ENCODE data around the gene ANKRD35. TPM values are rescaled to one million over a fixed set of nuclear protein-coding genes. Genes with fewer than 3 reads are reported as not detected.
"Not testable (repeated sequence)": the region's sequence is repeated elsewhere in the genome, so short reads cannot be mapped to it uniquely, and the experiment has no call there.

The ANKRD35 gene, protein sequence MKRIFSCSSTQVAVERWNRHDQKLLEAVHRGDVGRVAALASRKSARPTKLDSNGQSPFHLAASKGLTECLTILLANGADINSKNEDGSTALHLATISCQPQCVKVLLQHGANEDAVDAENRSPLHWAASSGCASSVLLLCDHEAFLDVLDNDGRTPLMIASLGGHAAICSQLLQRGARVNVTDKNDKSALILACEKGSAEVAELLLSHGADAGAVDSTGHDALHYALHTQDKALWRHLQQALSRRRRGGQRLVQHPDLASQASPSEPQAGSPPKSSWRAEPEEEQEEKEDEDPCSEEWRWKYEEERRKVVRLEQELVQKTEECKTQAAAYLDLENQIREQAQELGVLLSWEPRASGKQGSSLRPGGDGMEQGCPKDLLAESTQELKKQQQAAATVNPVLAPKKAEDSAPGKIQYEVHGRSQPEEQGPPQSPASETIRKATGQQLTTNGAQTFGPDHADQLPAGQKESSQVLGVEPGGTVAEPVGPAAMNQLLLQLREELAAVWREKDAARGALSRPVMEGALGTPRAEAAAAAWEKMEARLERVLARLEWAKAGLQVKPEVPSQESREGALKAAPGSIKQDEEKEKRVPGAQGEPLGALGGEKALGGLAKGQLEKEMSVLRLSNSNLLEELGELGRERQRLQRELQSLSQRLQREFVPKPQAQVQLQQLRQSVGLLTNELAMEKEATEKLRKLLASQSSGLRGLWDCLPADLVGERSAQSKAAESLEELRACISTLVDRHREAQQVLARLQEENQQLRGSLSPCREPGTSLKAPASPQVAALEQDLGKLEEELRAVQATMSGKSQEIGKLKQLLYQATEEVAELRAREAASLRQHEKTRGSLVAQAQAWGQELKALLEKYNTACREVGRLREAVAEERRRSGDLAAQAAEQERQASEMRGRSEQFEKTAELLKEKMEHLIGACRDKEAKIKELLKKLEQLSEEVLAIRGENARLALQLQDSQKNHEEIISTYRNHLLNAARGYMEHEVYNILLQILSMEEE
- 0.05 and 0.08 TPM in 2 replicates for polyA plus RNA-seq (2012; rRNA removed)
- polyA plus RNA-seq (2012; cell fraction: cytosol; rRNA removed), result 0.05 and 0.07 TPM in 2 replicates
- polyA plus RNA-seq (2012; cell fraction: nucleus; rRNA removed), result 0.10 and 0.11 TPM in 2 replicates

DNA sequence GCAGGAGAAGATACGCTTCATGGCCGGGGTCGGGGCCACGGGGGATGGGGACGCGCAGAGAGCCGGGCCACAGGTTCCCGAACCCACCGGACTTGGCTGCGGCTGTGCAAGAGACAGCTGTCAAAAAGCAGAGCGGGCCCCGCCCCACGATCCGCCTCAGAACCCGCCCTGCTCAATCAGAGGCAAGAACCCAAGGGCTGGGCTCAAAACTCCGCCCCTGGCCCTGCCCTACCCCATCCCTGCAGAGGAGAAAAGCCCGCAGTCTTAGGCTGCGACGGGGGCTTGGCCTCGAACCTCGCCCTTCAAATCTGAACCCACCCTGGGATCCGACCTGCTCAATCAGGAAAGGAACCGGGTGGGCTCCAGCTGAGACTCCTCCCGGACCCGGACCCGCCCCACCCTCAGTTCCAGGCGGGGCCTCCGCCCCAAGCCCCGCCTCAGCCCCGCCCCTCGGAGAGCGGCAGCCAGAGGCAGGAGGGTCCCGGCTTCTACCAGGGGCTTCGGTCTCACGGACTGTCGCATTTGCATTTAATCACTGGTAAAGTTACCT is at the start of gene ANKRD35:
Gene ANKRD35 (minus strand): TSS at position 129 of the 550 bp plus-strand sequence. CDS start 108 bp downstream, at position 21.
- H3K9me2 ChIP-seq, result no peaks in the 10 kb centered on the region
- peaks cover 7% of the 10 kb centered on the region for H3F3A ChIP-seq (replicated peaks; ENCODE audit: insufficient read depth)
- no peak within 1 kb of the TSS for H3K27ac ChIP-seq (ENCODE audit: low read depth in 2 of 2, low read length in 1 of 2)
- WGBS (ENCODE audit: low lambda C conversion rate), result under 1% methylated on average over 10 of the region's 36 CpGs
- H4K20me1 ChIP-seq (ENCODE audit: insufficient read depth), result no peaks in the 10 kb centered on the region
- no peaks in the 10 kb centered on the region for H3K27me3 ChIP-seq (ENCODE audit: insufficient read depth)
- H3K9me3 ChIP-seq, result no peaks in the 10 kb centered on the region
- peak within 1 kb of the TSS; percentile 92 for H2AFZ ChIP-seq (ENCODE audit: low read depth)
- ChIA-PET CTCF (interaction anchor here (0.7 to 4.2 kb wide), 6 partner anchors 19 to 140 kb away, joined by 3 to 20 read pairs (median 6); partner anchors contain the start of genes ITGA10 and NUDT17), POLR2A (interaction anchor here (0.6 to 1.4 kb wide), 2 partner anchors 26 to 94 kb away, joined by 5 to 8 read pairs; partner anchors contain the start of gene PIAS3)
- H3K36me3 ChIP-seq (replicated peaks in 1 of 2; ENCODE audit: control insufficient read depth in 1 of 2, insufficient read depth in 2 of 2, low read length in 1 of 2), result no peaks in the 10 kb centered on the region
- TF ChIP-seq RAD21 (IDR thresholded peaks at IDR 0.05; ENCODE audit: low read length) (no peak), SIN3A (IDR thresholded peaks at IDR 0.05; ENCODE audit: borderline replicate concordance, low read depth, low read length) (0 out of 2 replicates have a peak, but pooled peaks have one; percentile 52), MXI1 (IDR thresholded peaks at IDR 0.05; ENCODE audit: low read depth, low read length) (peak; percentile 65; the same call in 1 of the 2 replicates), FOSL2 (IDR thresholded peaks at IDR 0.05; ENCODE audit: borderline replicate concordance, low read depth) (no peak), NRF1 (IDR thresholded peaks at IDR 0.05; ENCODE audit: low read depth, low read length) (0 out of 2 replicates have a peak, but pooled peaks have one; percentile 15)
- TF ChIP-seq, protein P1, sequence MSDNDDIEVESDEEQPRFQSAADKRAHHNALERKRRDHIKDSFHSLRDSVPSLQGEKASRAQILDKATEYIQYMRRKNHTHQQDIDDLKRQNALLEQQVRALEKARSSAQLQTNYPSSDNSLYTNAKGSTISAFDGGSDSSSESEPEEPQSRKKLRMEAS (IDR thresholded peaks at IDR 0.05; ENCODE audit: low read depth), result no peak
- TF ChIP-seq, protein P2, sequence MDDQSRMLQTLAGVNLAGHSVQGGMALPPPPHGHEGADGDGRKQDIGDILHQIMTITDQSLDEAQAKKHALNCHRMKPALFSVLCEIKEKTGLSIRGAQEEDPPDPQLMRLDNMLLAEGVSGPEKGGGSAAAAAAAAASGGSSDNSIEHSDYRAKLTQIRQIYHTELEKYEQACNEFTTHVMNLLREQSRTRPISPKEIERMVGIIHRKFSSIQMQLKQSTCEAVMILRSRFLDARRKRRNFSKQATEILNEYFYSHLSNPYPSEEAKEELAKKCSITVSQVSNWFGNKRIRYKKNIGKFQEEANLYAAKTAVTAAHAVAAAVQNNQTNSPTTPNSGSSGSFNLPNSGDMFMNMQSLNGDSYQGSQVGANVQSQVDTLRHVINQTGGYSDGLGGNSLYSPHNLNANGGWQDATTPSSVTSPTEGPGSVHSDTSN (IDR thresholded peaks at IDR 0.05), result peak; percentile 39
- H3K4me2 ChIP-seq, result peak within 1 kb of the TSS; percentile 87
- H3K4me3 ChIP-seq (ENCODE audit: low read depth in 2 of 2, low read length in 1 of 2), result peak within 1 kb of the TSS; percentile 60 to 72
- no peak within 1 kb of the TSS for H3K9ac ChIP-seq
- no peaks in the 10 kb centered on the region for H3K79me2 ChIP-seq (ENCODE audit: insufficient read depth)
- DNase-seq, result peak; percentile 95
- H3K4me1 ChIP-seq (ENCODE audit: control insufficient read depth in 1 of 2, insufficient read depth in 2 of 2, low read depth in 1 of 2, low read length in 1 of 2), result peaks cover 2 to 18% of the 10 kb centered on the region in 2 experiments; a peak in 3 of 4 replicates

DNA sequence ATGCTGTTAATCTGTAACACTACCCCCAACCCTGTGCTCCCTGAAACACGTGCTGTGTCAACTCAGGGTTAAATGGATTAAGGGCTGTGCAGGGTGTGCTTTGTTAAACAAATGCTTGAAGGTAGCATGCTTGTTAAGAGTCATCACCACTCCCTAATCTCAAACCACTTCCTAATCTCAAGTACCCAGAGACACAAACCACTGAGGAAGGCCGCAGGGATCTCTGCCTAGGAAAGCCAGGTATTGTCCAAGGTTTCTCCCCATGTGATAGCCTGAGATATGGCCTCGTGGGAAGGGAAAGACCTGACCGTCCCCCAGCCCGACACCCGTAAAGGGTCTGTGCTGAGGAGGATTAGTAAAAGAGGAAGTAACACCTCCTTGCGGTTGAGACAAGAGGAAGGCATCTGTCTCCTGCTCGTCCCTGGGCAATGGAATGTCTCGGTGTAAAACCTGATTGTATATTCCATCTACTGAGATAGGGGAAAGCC is 46.9 kb upstream of the ANKRD35 start:
- H3K27ac ChIP-seq (ENCODE audit: low read depth in 2 of 2, low read length in 1 of 2); H3K79me2 ChIP-seq (ENCODE audit: insufficient read depth); H3K4me3 ChIP-seq (ENCODE audit: low read depth in 2 of 2, low read length in 1 of 2); H2AFZ ChIP-seq (ENCODE audit: low read depth); H3K9ac ChIP-seq; CTCF ChIA-PET; H3K4me1 ChIP-seq (ENCODE audit: control insufficient read depth in 1 of 2, insufficient read depth in 2 of 2, low read depth in 1 of 2, low read length in 1 of 2); H3K27me3 ChIP-seq (ENCODE audit: insufficient read depth); H3K9me3 ChIP-seq; H3K9me2 ChIP-seq; POLR2A ChIA-PET; H3K4me2 ChIP-seq; H4K20me1 ChIP-seq (ENCODE audit: insufficient read depth); DNase-seq: not testable (repeated sequence)
- WGBS (ENCODE audit: low lambda C conversion rate), result 95% methylated on average over 8 of the region's 9 CpGs
- Histone ChIP-seq H3K36me3 (replicated peaks in 1 of 2; ENCODE audit: control insufficient read depth in 1 of 2, insufficient read depth in 2 of 2, low read length in 1 of 2) (peaks cover 16 to 31% of the 10 kb centered on the region in 2 experiments), H3F3A (replicated peaks; ENCODE audit: insufficient read depth) (peaks cover 34% of the 10 kb centered on the region)
